GM21423 (cell line): ENCODE data around the gene MIEF1.

Experiments used
- ATAC-seq: cut with Tn5 transposase; IDR thresholded peaks from one replicate; pipeline ENCODE4 v1.9.1; 2021; ENCODE audit warnings: mild to moderate bottlenecking, moderate library complexity; ENCODE audit not compliant: unreplicated experiment

MIEF1 gene

GRCh38 chr22:39527481-39527961, 25.4 kb downstream of the MIEF1 start:
- no peak for ATAC-seq

- ATAC-seq = no peak
Measured at GRCh38 chr22:39528080-39528661, 26.1 kb downstream of the MIEF1 start.

GRCh38 chr22:39528681-39529486, 26.8 kb downstream of the MIEF1 start:
- ATAC-seq = no peak

- no peak for ATAC-seq
Measured at GRCh38 chr22:39529487-39529851, 27.4 kb downstream of the MIEF1 start.

GRCh38 chr22:39530116-39530515, 28.0 kb downstream of the MIEF1 start:
- no peak for ATAC-seq

- no peak for ATAC-seq
Measured at GRCh38 chr22:39530692-39531331, 28.7 kb downstream of the MIEF1 start.

GRCh38 chr22:39532215-39533073, 30.4 kb downstream of the MIEF1 start, which contains the start of gene RPS19BP1:
Gene RPS19BP1, minus strand, starts transcription at chr22:39532748. Its CDS starts 10 bp downstream, at chr22:39532738.
- ATAC-seq = peak; percentile 80

- no peak for ATAC-seq
Measured at GRCh38 chr22:39534092-39534506, 32.0 kb downstream of the MIEF1 start.

GRCh38 chr22:39534591-39535356, 32.7 kb downstream of the MIEF1 start:
- ATAC-seq = no peak

GRCh38 chr22:39535357-39535725, 33.3 kb downstream of the MIEF1 start:
- ATAC-seq = no peak

GRCh38 chr22:39535831-39536449, 33.9 kb downstream of the MIEF1 start:
- no peak for ATAC-seq

- ATAC-seq = no peak
Measured at GRCh38 chr22:39536711-39537110, 34.6 kb downstream of the MIEF1 start.

- no peak for ATAC-seq
Measured at GRCh38 chr22:39537975-39538374, 35.9 kb downstream of the MIEF1 start.

- no peak for ATAC-seq
Measured at GRCh38 chr22:39543095-39543494, 41.0 kb downstream of the MIEF1 start.

- no peak for ATAC-seq
Measured at GRCh38 chr22:39545386-39546365, 43.6 kb downstream of the MIEF1 start.

GRCh38 chr22:39546889-39547586, 44.9 kb downstream of the MIEF1 start:
- no peak for ATAC-seq

GRCh38 chr22:39547587-39547947, 45.5 kb downstream of the MIEF1 start:
- no peak for ATAC-seq

- ATAC-seq = no peak
Measured at GRCh38 chr22:39553429-39553828, 51.3 kb downstream of the MIEF1 start.
